Activated gamma-delta T cell treated with anti-CD3 and anti-CD28 coated beads, Interleukin-2, amount 50 U/mL, for 16 hours (primary cell): Measurements from ENCODE around the gene MON2.
"Not testable (repeated sequence)": the region's sequence is repeated elsewhere in the genome, so short reads cannot be mapped to it uniquely, and the experiment has no call there.

Source experiments
- DNase-seq: peaks from one replicate; pipeline ENCODE4 v3.0.0-alpha.2; 2020; ENCODE audit warnings: low read depth

The MON2 gene

GRCh38 chr12:62471734-62472133 is 5.1 kb downstream of the MON2 start:
- DNase-seq: no peak

- DNase-seq: no peak
These were observed 5.8 kb downstream of the MON2 start for GRCh38 chr12:62472472-62472871.

DNA sequence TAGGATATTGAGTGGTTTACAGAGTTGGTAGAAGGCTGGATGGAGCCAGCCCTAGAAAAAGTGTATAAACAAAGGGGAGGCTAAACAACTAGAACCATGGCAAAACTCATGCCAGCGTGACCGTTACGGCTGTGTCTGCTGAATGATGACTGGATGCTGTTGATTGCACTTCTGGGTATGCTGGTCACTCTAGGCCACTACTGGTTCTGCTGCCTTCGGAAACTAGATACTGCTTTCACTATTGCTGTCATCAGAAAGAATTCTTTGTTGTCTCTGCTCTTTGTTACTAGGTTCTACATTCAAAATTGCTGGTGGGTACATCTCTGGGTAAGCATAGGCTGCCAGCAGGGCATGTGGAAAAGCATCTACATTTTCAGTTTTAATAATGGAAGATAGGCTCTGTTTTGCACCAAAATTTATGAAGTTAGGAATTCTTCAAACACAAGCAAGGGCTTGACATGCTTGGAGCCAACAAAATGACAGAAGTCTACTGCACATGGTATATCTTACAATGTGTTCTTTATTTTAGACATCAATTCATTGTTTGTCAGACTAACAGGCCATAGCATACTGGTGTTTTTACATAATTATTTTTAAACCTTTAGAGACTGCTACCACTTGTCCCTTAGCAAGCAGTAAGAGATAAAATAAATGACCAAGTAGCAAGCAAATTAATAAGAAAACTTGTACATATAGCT is 15.4 kb downstream of the MON2 start:
- no peak for DNase-seq

- DNase-seq: no peak
These were observed 16.1 kb downstream of the MON2 start for GRCh38 chr12:62482769-62483168.

DNA sequence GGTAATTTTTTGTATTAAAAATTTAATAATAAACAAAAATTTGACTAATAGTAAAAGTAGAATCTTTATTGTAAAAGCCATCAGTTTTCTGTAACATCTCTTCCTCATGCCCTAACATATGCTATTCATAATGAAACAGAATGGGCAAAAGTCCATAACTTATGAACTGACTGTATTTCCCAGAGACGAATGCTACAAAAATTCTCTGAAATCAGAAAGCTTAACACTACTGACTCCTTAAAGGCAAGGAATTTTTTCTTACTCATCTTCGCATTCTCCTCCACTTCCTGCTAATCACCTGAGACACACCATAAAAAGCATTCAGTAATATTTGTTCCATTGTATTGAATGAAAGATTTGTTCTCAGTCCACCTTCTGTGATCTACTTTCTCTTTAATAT is 17.6 kb downstream of the MON2 start:
- DNase-seq: no peak

DNA sequence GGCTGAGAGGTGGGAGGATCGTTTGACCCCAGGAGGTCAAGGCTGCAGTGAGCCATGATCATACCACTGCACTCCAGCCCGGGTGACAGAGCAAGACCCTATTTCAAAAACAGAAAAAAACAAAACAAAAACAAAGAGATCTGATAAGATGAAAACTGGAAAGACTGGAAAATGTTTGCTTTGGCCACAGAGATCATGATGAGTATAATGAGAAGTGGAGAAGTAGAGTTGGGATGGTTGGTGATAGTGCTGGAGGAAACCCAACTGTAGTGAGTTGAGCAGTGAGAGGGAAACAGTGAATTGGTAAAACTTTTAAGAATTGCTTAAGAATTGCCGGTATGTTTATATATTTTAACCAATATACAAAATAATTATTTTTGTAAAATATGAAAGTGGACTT is 39.2 kb downstream of the MON2 start:
- DNase-seq: no peak

GRCh38 chr12:62512901-62513300 is 46.3 kb downstream of the MON2 start:
- DNase-seq: no peak

DNA sequence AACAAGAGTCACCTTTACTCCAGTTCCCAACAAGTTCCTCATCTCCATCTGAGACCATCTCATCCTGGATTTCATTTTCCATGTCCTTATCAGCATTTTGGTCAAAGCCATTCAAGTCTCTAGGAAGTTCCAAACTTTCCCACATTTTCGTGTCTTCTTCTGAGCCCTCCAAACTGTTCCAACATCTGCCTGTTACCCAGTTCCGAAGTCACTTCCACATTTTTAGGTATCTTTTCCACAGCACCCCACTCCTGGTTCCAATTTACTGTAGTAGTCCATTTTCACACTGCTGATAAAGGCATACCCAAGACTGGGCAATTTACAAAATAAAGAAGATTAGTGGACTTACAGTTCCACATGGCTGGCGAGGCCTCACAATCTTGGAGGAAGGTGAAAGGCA is 47.5 kb downstream of the MON2 start:
- DNase-seq: not testable (repeated sequence)

DNA sequence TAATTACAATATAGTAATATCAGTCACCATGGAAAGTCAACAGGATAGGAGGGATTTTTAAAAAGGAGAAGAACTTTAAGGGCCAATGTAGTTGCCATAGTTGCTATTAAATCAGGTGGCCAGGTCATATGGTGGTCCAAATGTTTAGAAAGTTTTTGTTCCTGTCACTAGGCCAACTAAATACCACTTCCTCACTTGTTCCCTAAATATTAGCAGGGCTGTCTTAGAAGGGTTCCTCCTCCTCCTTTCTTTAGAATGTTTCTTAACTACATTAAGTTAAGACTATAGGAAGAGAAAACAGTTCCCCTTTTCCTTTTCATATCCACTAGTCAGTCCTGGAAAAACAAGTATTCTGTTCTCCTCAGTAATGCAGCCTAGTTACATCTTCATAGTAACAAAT is 50.3 kb downstream of the MON2 start:
- DNase-seq: no peak

- no peak for DNase-seq
These were observed 51.3 kb downstream of the MON2 start for GRCh38 chr12:62517887-62518286.

- no peak for DNase-seq
These were observed 52.4 kb downstream of the MON2 start for GRCh38 chr12:62519043-62519442.

DNA sequence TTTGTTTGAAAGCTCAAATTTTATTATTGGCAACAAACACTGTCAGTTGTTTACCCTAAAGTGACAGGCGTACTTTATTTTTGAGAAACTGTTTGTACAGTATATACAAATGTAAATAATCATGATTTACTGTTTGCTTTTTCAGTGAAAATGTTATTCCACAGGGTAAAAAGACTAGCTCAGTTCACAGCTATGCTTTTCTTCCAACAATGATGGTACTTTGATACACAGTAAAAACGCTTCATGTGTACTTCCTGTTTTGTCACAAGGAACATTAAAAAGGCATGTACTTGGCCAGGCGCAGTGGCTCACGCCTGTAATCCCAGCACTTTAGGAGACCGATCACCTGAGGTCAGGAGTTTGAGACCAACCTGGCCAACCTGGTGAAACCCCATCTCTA is 53.7 kb downstream of the MON2 start:
- no peak for DNase-seq

DNA sequence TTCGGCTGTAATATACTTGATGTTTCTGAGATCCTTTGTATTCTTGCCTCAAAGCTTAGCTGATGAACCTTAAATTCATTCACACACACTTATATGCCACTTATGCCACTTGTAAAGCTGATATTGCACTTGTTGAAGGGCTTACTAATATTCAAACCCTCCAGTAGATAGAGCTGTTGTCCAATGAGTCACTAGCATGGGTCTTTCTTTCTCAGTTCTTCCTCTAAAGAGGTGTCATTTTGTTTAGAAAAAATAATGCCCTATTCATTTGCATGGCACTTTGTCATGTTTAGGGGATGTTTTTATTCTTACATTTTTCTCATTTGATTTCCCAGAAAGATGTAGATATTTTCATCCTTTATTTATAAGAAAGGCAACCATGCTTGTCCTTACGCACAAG is 56.4 kb downstream of the MON2 start:
- DNase-seq: no peak

GRCh38 chr12:62523619-62524018 is 57.0 kb downstream of the MON2 start:
- DNase-seq: no peak

- no peak for DNase-seq
These were observed 58.6 kb downstream of the MON2 start for GRCh38 chr12:62525271-62525670.

DNA sequence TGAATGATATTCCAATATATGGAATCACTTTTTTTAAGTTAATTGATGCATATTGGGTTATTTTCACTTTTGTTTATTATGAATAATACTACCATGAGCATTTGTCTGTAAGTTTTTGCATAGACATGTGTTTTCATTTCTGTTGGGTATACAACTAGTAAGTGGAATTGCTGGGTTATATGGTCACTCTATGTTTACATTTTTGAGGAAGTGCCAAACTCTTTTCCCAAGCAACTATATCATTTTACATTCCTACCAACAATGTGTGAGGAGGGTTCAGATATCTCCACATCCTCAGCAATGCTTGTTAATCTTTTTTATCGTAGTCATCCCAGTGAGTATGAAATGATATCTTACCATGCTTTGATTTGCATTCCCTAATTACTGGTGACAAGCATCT is 64.0 kb downstream of the MON2 start:
- DNase-seq: no peak

DNA sequence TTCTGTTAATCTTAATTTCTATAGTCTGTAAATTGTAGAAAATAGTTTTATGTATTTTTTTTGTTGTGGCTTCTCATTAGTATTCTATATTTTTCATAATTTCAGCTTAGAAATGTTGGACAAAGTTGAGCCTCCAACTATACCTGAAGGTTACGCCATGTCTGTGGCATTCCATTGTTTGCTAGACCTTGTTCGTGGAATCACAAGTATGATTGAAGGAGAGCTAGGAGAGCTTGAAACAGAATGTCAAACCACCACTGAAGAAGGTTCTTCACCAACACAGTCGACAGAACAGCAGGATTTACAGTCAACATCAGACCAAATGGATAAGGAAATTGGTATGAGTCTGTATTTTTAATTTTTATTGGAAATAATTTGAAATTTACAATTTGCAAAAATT is 65.7 kb downstream of the MON2 start:
- DNase-seq: no peak

- DNase-seq: no peak
These were observed 66.6 kb downstream of the MON2 start for GRCh38 chr12:62533087-62533754.

- DNase-seq: no peak
These were observed 67.1 kb downstream of the MON2 start for GRCh38 chr12:62533755-62534107.

- no peak for DNase-seq
These were observed 69.9 kb downstream of the MON2 start for GRCh38 chr12:62536546-62536945.

- no peak for DNase-seq
These were observed 70.9 kb downstream of the MON2 start for GRCh38 chr12:62537551-62537950.

DNA sequence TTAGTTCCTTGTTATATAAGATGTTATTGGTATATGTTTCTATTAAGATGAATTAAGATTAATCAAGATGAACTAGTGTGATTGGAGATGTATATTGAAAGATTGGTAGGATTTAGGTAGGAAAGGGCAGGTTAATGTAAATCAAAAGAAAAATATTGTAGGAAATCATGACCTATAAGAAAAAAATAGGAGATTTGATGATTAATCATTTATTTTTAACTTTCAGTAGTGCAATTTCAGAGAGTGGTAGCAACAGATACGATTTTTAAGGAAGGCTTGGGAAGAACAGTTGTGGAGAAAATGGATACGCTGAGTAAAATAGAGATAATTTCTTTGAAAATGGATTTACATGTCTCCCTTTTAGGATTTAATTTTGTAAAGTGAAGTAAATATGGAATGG is 73.7 kb downstream of the MON2 start:
- no peak for DNase-seq

DNA sequence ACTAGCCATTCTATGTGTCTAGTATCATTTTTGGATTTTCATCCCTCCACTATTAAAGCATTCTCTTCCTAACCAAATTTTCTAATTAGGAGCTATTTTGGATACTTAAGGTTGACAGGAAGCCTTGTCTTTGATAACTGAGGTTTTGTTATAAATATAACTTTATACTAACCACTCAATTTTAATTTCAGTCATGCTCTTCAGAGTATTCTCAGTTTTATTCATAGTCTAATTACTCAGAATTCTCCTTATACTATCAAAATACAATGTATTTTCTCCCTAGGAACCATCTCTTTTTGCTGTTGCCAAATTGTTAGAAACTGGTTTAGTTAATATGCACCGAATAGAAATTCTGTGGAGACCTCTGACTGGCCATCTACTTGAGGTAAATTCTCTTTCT is 76.2 kb downstream of the MON2 start:
- no peak for DNase-seq

GRCh38 chr12:62543324-62543723 is 76.7 kb downstream of the MON2 start:
- no peak for DNase-seq
